Measurements from ENCODE around the gene PC.

DNA sequence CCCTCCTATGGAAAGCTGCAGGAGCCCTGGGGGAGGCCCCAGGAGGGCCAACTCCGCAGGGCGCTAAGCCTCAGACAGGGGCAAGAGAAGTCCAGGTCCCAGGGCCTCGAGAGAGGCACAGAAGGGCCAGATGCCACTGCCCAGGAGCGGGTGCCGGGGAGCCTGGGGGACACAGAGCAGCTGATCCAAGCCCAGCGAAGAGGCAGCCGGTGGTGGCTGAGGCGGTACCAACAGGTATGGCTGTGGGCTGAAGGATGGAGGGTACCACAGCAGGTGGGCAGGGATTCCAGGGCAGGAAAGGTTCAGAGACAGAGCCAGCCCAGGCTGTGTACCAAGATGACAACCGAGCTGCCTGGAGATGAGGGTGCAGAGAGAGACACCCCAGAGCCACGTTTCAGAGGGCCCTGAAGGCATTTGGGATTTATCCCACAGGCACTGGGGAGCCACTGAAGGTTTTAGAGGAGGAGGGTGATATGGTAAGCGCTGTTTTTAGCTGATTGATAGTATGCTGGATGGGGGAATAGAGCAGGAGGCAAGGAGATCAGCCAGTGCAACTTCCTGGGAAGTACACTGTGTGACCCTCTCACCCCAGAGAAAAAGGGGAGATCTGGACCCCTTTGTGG lies 17.3 kb upstream of the PC start:
- TF ChIP-seq POLR2A (IDR thresholded peaks at IDR 0.05) = no peak
- TF ChIP-seq, protein P1, sequence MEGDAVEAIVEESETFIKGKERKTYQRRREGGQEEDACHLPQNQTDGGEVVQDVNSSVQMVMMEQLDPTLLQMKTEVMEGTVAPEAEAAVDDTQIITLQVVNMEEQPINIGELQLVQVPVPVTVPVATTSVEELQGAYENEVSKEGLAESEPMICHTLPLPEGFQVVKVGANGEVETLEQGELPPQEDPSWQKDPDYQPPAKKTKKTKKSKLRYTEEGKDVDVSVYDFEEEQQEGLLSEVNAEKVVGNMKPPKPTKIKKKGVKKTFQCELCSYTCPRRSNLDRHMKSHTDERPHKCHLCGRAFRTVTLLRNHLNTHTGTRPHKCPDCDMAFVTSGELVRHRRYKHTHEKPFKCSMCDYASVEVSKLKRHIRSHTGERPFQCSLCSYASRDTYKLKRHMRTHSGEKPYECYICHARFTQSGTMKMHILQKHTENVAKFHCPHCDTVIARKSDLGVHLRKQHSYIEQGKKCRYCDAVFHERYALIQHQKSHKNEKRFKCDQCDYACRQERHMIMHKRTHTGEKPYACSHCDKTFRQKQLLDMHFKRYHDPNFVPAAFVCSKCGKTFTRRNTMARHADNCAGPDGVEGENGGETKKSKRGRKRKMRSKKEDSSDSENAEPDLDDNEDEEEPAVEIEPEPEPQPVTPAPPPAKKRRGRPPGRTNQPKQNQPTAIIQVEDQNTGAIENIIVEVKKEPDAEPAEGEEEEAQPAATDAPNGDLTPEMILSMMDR (IDR thresholded peaks at IDR 0.05) = no peak

All from heart left ventricle (tissue), 13 donors.